ENCODE results near the gene NUDT16L1. TPM values are rescaled to one million over a fixed set of nuclear protein-coding genes. Genes with fewer than 3 reads are reported as not detected.
A peak's percentile ranks its signal among the peaks of the same experiment; 100 is the strongest.

Gene NUDT16L1
- 10 to 100 TPM; 15.9 to 28.0 (median 21.2) TPM for polyA plus RNA-seq (ENCODE audit: insufficient read length in 10 of 10)
- long read RNA-seq, donor 1, transcript NUDT16L1-201 (3 exons, 1,349 nt): major isoform, 10 of 11 reads
- long read RNA-seq, donor 1, partial matches to known transcripts: 0 of 11 reads
- long read RNA-seq, donor 1, other reads (novel, unspliced or antisense): 0 of 11 reads
- long read RNA-seq, donor 2, transcript NUDT16L1-201 (3 exons, 1,349 nt): major isoform, 6 of 7 reads
- long read RNA-seq, donor 2, partial matches to known transcripts: 0 of 7 reads
- long read RNA-seq, donor 2, other reads (novel, unspliced or antisense): 0 of 7 reads
- long read RNA-seq, donor 3: 0 reads
- long read RNA-seq, donor 4, transcript NUDT16L1-201 (3 exons, 1,349 nt): major isoform, 9 of 10 reads
- long read RNA-seq, donor 4, partial matches to known transcripts: 0 of 10 reads
- long read RNA-seq, donor 4, other reads (novel, unspliced or antisense): 0 of 10 reads
- long read RNA-seq, donor 5, transcript NUDT16L1-201 (3 exons, 1,349 nt): major isoform, 10 of 13 reads
- long read RNA-seq, donor 5, partial matches to known transcripts: 0 of 13 reads
- long read RNA-seq, donor 5, other reads (novel, unspliced or antisense): 0 of 13 reads
- long read RNA-seq, donor 6, transcript NUDT16L1-201 (3 exons, 1,349 nt): major isoform, 13 of 14 reads
- long read RNA-seq, donor 6, partial matches to known transcripts: 0 of 14 reads
- long read RNA-seq, donor 6, other reads (novel, unspliced or antisense): 0 of 14 reads
- long read RNA-seq, donor 7, transcript NUDT16L1-201 (3 exons, 1,349 nt): major isoform, 8 of 9 reads
- long read RNA-seq, donor 7, partial matches to known transcripts: 0 of 9 reads
- long read RNA-seq, donor 7, other reads (novel, unspliced or antisense): 0 of 9 reads
- long read RNA-seq, donor 8, transcript NUDT16L1-201 (3 exons, 1,349 nt): major isoform, 9 of 11 reads
- long read RNA-seq, donor 8, partial matches to known transcripts: 0 of 11 reads
- long read RNA-seq, donor 8, other reads (novel, unspliced or antisense): 0 of 11 reads
- long read RNA-seq, donor 9: 0 reads

DNA sequence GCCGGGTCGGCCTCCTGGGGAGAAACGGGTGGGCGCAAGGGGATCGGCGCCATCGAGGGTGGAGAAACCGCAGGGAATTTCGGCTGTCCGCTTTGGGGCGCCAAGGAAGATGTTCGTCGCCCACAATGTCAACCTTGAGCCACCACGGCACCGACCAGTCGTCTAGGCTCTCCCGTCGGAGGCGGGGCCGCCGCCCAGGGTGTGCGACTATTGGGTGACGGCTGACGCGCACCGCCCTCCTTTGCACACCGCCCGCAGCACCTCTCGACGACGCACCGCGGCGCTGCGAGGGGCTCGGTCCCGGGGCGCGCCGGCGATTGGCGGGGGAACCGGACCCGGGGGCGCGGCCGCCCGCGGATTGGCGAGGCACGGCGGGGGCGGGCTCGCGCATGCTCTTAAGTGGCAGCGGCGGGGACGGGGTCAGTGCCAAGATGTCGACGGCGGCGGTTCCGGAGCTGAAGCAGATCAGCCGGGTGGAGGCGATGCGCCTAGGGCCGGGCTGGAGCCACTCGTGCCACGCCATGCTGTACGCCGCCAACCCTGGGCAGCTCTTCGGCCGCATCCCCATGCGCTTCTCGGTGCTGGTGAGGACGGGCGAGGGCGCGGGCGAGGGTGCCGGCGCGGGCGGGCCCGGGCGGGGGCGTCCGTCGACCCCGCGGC is at the start of gene NUDT16L1:
TSS of gene NUDT16L1 (plus strand) at position 267 of the 660 bp plus-strand sequence. CDS start at position 432, 165 bp downstream.
- peak; percentile 97 to 98 (median 97) for DNase-seq

DNA sequence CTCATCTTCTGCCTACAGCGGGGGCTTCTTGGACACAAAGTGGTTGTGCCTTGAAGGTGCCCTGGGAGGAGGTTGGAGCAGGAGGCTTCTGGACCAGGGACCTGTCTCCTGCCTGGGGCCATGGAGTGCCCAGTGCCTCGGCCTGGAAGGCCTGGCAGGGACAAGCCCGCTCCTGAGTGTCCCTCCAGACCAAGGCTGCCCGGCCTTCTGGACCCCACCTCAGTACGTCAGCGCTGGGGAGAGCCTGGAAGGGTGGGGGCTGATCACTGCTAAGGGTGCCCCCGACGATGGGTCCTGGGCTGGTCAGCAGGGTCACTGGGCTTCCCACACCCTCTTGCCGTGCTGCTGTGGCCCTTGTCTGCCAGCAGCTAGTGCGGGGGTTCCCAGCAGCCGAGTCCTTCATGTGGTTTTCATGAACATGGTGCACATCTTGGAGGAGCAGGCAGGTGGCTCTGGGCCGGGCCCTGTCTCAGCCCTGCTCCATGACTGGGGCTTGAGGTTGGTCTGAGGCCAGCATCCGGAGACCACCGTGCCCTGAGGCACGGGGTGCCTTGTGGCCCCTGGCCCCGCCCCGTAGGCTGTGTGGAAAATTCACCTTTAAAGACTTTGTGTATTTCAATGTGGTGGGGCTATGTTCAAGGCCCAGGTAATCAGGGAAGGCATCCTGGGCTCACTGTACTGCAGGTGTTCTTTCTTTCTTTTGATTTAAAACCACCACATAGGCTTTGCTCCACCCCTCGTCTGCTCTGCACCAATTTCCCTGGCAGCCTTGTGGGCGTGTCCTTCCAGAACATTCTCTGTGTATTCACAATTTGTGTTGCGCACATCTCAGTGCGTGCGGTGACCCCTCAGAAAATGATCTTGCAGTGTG is 46.4 kb upstream of the NUDT16L1 start:
- DNase-seq: no peak

DNA sequence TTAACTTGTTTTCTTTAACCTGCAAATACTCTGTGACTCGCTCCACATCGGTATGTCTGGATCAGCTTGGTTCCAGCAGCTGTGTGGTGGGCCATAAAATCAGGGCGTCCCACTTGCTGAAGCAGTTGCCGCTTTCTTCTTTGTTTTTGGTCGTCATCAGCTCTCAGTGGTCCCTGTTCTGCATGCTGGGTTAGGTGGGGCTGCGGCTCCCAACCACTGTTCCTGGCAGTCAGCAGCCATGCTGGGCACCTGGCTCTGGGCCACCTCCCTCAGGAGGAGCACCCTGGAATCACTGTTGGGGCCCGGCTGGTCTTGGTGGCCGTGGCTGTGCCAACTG is 45.8 kb upstream of the NUDT16L1 start:
- no peak for DNase-seq

DNA sequence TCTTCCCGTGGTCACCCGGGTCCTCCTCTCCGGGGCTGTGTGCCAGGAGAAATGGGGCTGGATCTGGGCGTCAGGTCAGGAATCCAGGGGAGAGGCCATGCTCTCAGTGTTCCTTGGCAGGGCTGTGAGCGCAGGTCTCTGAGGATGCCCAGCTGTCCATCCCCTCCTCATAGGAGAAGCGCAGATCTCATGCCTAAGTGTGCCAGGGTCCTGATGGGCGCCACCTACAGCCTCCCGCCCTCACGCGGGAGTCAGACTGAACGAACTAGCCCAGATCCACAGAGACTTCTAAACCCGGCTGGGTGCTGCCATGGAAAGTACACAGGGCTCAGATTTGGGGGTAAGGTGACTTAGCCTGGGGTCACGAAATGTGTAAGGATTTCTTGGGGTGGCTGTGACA is 44.4 kb upstream of the NUDT16L1 start:
- DNase-seq: no peak

DNA sequence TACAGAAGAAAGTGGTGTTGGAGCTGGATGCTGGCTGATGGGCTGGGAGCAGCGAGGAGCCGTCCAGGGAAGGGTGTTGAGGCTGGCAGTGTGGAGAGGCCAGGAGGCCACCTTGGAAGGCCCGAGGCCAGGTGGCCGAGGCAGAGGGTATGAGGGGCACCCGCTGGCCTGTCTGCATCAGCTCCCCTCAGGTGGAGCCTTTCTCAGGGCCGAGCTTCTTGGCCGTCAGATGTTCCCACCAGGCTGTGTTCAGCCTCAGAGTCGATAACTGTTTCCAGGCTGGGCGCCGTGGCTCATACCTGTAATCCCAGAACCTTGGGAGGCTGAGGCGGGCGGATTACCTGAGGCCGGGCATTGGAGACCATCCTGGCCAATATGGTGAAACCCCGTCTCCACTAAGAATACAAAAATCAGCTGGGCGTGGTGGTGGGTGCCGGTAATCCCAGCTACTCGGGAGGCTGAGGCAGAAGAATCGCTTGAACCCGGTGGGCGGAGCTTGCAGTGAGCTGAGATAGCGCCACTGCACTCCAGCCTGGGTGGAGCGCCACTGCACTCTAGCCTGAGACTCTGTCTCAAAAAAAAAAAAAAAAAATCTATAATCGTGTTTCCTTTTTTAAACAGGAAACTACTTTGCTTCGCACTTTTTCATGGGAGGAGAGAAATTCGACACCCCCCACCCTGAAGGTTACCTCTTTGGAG is 43.5 kb upstream of the NUDT16L1 start:
- DNase-seq: no peak

DNA sequence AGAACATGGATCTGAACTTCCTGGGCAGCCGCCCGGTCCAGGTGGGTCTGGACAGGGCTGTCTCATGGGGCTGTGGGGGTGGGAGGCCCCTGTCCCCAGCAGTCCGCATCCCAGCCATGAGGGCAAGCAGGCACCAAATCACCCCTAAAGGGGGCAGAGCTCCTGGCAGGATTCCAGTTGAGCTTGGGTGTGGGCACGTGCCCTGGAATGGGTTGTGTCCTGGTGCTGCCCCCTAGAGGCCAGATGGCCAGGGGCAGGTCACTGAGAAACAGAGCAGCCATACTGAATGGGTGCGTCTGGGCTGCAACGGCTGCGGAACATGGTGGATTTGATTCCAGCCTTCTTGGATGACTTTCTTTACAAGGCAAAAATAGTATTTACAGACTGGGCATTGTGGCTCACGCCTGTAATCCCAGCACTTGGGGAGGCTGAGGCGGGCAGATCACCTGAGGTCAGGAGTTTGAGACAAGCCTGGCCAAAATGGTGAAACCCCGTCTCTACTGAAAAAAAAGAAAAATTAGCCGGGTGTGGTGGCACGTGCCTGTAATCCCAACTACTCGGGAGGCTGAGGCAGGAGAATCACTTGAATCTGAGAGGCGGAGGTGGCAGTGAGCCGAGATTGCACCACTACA is 42.8 kb upstream of the NUDT16L1 start:
- peak in 1 of 3 donors; percentile 43 for DNase-seq

DNA sequence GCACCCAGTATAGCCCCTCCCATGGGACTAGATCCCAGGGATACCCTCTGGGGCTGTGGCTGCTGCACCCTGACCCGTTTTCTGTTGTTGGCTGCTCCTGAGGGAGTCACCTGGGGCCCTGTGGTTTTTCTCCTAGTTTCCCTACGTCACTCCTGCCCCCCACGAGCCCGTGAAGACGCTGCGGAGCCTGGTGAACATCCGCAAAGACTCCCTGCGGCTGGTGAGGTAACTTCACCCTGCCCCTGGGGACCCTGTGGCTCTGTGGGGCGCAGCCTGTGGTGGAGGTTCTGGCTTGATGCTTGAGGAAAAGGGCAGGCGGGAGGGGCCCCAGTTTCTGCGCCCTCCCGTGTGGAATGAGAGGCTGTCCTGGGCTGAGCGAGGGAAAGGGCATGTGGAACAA is 41.5 kb upstream of the NUDT16L1 start:
- DNase-seq: no peak

DNA sequence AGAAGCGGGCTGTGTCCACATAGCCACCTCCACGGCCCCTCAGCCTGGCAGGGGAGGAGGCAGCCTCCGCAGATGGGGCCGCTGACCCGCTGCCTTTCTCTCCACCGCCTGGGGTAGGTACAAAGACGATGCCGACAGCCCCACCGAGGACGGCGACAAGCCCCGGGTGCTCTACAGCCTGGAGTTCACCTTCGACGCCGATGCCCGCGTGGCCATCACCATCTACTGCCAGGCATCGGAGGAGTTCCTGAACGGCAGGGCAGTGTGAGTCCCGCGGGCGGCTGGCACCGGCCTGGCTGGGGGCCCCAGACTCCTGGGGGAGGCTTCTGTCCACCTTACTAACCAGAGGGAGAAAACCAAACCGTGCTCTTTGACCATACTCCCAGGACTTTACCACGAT is 40.8 kb upstream of the NUDT16L1 start:
- DNase-seq: no peak

DNA sequence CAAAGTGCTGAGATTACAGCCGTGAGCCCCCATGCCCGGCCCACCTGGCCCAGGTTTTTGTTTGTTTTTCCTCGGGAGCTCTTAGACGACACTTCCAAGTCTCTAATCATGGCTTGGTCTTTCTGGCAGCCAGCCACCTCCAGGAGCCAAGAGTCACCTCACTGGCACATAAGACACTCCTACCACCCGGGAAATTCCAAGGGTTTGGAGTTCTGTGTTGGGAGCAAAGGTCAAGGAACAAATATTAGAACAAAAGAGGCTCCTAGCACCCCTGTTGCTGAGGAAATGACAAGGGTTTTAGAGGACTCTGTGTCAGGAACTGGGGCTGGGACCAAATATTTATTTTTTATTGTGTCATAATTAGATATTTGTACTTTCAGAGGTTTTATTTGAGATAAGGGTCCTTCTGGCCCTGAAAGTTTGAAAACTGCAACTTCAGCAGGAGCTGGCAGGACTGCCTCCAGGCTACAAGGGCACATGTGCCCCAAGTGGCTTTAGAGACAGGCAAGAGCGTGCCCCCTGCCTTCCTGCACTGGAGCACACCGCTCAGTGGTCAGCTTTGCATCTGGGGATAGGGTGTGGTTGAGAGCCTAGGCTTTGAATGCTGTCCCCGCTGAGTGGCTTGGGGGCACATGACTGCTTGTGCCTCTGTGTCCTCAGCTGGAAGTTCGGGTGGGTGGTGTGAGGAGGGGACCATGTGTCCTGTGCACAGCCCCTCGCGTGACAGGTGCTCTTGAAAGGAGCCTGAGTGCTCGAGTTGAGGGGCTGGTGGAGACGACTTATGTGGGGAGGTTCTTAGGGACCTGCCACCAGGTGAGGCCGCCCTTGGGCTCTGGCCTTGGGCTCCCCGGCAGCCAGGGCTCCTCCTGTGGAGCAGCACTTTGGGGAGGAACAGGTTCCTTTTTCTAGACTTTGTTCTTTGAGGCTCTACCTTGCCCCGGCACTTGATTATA is 39.1 kb upstream of the NUDT16L1 start:
- DNase-seq: no peak

DNA sequence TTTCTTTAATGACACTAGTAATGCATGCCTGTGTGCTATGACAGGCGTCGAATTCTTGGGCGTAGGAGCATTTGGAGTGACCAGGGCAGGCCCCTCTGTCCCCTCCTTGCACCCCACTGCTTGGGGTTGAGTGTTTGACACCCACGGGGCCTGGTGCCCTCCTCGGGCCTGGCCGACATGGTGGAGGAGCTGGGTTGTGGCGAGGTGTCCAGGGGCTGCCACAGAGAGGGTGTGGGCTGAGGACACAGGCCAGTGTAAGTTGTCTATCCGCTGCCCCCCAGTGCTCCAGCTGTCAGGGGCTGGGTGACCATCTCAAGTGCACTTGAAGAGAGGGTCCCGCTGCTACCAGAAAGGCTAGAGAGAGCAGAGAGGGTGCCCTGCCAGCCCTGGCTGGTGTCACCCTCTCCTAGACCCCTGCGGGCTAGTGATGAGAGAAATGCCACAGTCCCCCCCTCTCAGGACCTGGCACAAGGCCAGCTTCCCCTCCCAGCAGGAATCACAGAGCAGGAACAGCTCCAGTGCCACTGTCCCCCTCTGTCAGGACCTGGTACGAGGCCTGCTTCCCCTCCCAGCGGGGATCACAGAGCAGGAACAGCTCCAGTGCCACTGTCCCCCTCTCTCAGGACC is 38.3 kb upstream of the NUDT16L1 start:
- DNase-seq: no peak

DNA sequence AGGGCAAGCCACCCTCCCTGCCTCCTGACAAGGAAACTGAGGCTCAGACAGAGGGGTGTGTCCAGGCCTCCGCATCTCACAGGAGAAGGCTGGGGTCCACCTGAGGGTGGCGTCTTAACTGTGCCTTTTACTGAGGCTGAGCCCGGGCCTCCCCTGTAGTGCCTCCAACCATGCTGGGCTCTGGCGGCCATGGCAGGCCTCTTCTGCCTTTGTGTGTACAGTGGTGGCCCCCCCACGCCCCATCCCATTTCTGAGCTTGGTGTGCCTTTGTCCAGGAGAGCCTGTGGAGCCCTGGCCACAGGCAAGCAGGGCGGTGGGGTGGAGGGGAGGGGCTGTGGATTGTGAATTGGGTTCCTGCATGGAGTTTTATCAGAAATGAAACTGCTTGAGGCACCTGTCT is 37.6 kb upstream of the NUDT16L1 start:
- no peak for DNase-seq

DNA sequence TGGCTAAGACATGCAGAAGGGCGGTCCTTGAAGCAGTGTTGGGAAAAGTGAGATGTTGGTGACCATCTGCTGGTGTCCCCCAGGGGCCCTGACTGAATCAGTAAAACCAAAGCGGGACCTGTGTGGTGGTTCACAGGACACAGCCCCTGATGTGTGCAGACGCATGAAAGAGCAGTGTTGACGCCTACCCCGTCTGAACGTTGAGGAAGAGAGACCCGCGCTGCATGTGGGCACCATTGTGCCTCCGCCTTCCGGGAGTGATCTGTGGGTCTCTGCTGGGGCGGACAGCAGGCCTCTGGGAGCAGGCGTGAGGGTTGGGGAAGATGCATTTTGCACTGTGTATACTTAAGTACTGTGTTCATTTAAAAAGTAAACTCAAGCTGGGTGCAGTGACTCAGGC is 37.1 kb upstream of the NUDT16L1 start:
- no peak for DNase-seq

DNA sequence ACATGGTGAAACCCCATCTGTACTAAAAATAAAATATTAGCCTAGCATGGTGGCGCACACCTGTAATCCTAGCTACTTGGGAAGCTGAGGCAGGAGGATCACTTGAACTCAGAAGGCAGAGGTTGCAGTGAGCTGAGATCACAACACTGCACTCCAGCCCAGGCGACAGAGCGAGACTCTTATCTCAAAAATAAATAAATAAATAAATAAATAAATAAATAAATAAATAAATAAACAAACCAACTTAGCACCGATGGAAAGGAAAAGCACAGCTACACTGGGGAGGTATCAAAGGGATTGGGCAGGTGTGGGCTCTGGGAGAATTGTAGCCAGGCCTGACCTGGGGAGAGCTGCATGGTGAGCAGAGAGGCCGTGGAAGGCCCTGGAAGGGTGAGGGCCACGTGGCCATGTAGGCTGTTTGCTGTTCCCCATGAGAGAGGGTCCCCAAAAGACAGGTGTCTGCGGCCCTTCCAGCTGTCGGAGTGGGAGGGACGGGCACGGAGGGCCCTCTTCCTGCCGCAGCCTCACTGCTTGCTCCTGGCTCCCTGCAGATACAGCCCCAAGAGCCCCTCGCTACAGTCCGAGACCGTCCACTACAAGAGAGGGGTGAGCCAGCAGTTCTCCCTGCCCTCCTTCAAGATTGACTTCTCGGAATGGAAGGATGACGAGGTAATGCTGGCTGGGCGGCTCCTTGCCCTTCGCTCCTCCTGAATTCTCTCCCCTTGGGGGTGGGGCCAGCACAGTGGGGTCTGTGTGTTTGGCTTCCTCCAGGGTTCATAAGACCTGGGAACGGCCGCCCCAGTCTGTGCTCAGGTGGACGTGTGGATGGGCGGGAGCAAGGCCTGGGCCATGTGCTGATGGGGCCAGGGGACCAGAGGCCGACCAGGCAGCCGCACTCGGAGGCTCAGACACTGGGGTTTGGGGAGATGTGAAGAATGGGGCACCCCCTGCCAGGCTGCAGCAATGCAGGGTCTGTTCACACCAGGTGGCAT is 36.4 kb upstream of the NUDT16L1 start:
- DNase-seq: no peak

DNA sequence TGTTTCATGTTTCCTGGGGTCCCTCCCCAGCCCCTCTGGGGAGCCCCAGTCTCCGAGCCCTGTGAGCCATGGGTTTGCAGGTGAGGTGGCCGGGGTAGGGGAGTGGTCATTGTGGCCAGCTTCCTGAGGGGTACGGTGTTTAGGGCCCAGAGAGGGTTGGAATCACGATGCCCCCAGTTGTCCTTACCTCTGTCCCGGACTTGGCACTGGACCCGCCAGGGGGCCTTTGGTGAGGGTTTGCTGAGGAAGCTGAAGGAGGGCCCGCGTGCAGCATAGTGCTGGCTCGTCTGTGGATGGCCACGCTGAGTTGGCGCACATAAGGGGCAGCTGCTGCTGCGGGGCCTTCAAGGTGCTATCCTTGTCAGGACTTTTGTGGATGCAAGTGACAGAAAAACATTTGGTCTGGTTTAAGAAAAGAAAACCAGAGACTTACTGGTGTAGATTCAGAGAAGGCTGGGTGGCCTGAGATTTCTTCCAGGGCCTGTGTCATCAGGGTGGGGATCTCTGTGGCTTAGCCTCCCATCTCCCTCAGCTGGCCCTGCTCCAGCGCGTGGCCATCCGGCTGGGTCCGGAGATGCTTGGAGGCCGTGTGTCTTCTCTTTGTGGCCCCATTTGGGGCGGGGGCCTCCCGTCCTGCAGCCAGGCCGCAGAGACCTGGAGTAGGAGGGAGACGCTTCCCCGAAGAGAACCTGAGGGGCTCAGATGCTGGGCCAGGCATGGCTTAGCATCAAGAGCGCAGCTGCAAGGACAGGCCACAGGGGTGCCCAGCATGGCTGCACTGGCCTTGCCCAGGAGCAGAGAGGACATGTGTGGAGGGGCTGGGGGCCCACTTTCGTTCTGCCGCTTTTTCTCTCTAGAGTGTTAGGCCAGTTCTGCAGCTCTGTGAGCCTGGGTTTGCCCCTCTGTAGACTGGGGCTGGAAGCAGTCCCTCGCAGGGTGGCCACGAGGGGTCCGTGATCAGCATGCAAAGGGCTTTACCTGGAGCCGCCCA is 33.7 kb upstream of the NUDT16L1 start:
- no peak for DNase-seq

DNA sequence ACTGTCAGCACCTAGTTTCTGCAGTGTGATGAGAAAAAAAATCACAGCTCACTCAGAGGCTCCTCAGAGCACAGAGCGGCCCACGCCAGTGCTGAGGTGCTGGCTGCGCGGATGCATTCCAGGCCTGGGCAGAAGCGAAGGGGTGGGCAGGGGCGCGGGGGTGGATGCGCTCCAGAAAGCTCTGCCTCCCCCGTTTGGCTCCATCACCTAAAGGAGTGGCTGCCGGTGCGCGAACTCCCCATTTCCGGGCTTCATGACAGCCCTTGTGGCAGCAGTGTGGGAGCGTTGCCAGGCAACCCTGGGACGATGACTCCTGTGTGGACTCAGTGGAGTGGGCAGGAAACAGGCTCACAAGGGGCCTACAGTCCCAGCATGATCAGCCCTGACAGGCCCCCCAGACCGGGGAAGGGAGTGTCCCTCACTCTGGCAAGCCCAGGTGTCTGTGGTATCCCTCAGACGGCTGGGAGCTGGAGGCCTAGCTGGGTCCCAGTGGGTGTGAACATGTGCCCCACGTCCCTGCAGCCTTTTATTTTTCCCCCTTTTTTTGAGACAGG is 32.8 kb upstream of the NUDT16L1 start:
- peak in 1 of 3 donors; percentile 7 for DNase-seq
